ENCODE data around the gene PI4KB. TPM values are rescaled to one million over a fixed set of nuclear protein-coding genes. Genes with fewer than 3 reads are reported as not detected.

The PI4KB gene
- total and polyA plus RNA-seq, 9 of the 15 experiments (the other 6 are each of a cell fraction or from before 2014, with no cell fraction given) = 3.1 to 65.4 (median 45.1) TPM

DNA sequence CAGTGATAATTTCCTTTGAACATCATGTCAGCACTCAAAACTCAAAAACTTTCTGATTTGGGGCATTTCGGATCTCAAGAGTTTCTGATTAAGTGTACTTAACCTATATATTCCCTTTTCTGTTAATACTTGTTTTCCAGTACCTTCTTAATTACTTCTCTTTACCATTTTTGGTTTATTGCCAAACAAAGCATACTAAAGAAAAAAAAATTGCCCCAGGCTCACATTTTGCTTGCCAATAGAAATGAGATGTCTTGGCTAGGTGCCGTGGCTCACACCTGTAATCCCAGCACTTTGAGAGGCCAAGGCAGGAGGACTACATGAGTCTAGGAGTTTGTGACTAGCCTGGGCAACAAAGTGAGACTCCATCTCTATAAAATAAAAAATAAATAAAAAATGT is 67.9 kb downstream of the PI4KB start:
- POLR2A ChIA-PET = no interaction called here
- no TSS peak for BruUV-seq (replicated peaks)

More for the DNA sequence above, 67.9 kb downstream of the PI4KB start:
- no peak for ATAC-seq
- H3K27me3 ChIP-seq (ENCODE audit: control insufficient read depth in 2 of 2, insufficient read depth in 2 of 2, low read length in 2 of 2) = no peaks in the 10 kb centered on the region
- FAIRE-seq = no peak
- H3K9ac ChIP-seq (ENCODE audit: insufficient read depth in 1 of 2, low read depth in 2 of 2, low read length in 2 of 2) = no peak overlapping the region
- H3K9me1 ChIP-seq (ENCODE audit: control insufficient read depth, insufficient read depth, low read length) = no peaks in the 10 kb centered on the region
- peaks cover 49% of the 10 kb centered on the region; the same call in 2 of the 3 replicates for H3K36me3 ChIP-seq (ENCODE audit: control insufficient read depth, insufficient read depth, low read length)
- H3K27ac ChIP-seq (ENCODE audit: extremely low read depth, low read depth, low read length) = no peak overlapping the region
- CTCF ChIA-PET (ENCODE audit: low intra/inter-chr PET ratio) = no interaction called here
- no peaks in the 10 kb centered on the region for H4K20me1 ChIP-seq (replicated peaks; ENCODE audit: control insufficient read depth, insufficient read depth, low read length)
- TF ChIP-seq ZNF232 (CRISPR knock-in tag; IDR thresholded peaks at IDR 0.05) = no peak
- TF ChIP-seq CEBPB (tag; IDR thresholded peaks at IDR 0.05) = no peak
- TF ChIP-seq, protein P1, sequence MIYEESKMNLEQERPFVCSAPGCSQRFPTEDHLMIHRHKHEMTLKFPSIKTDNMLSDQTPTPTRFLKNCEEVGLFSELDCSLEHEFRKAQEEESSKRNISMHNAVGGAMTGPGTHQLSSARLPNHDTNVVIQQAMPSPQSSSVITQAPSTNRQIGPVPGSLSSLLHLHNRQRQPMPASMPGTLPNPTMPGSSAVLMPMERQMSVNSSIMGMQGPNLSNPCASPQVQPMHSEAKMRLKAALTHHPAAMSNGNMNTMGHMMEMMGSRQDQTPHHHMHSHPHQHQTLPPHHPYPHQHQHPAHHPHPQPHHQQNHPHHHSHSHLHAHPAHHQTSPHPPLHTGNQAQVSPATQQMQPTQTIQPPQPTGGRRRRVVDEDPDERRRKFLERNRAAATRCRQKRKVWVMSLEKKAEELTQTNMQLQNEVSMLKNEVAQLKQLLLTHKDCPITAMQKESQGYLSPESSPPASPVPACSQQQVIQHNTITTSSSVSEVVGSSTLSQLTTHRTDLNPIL (CRISPR knock-in tag; IDR thresholded peaks at IDR 0.05) = no peak
- no peak for TF ChIP-seq ZNF589 (CRISPR knock-in tag; IDR thresholded peaks at IDR 0.05; ENCODE audit: low read depth)
- no peak for TF ChIP-seq ZBED1 (IDR thresholded peaks at IDR 0.05)
- TF ChIP-seq, protein P2, sequence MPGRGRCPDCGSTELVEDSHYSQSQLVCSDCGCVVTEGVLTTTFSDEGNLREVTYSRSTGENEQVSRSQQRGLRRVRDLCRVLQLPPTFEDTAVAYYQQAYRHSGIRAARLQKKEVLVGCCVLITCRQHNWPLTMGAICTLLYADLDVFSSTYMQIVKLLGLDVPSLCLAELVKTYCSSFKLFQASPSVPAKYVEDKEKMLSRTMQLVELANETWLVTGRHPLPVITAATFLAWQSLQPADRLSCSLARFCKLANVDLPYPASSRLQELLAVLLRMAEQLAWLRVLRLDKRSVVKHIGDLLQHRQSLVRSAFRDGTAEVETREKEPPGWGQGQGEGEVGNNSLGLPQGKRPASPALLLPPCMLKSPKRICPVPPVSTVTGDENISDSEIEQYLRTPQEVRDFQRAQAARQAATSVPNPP (IDR thresholded peaks at IDR 0.05; ENCODE audit: borderline replicate concordance, insufficient read depth, insufficient read length) = no peak
- no peak for TF ChIP-seq MCM5 (IDR thresholded peaks at IDR 0.05; ENCODE audit: low read depth)
- peaks cover 0 to under 1% of the 10 kb centered on the region in 2 experiments; a peak in 3 of 5 replicates for H3K4me1 ChIP-seq (replicated peaks in 1 of 2; ENCODE audit: control insufficient read depth in 2 of 2, insufficient read depth in 2 of 2, low read length in 2 of 2)
- no peak for DNase-seq (ENCODE audit: extremely low read depth in 1 of 4, low spot score in 3 of 4)
- no peak overlapping the region for H2AFZ ChIP-seq (ENCODE audit: low read depth, low read length)
- H3K4me2 ChIP-seq (ENCODE audit: insufficient read depth, low read length) = no peak overlapping the region
- in situ Hi-C loops (cut with MboI) (no loop called here), intact Hi-C loops (cut with micrococcal nuclease) (no loop called here)
- H3K4me3 ChIP-seq = no peak overlapping the region
- H3K79me2 ChIP-seq (ENCODE audit: control insufficient read depth, insufficient read depth, low read length) = peaks cover 73% of the 10 kb centered on the region
- H3K9me3 ChIP-seq (replicated peaks; ENCODE audit: control insufficient read depth, insufficient read depth, low read depth, low read length) = no peaks in the 10 kb centered on the region
- WGBS (ENCODE audit: insufficient coverage, low coverage, missing lambda C conversion rate) = 100% methylated on average over 2 of the region's 2 CpGs
